Uterus (tissue), 2 donors: ENCODE measurements around the gene CDCA5.

ENCODE experiments used
- CTCF ChIP-seq, 4 experiments: fragments of 200-600 bp in 2 of 4; fragments of 450-650 bp in 2 of 4; sonication (generic) in 2 of 4; IDR thresholded peaks; one replicate each; pipeline ENCODE4 v1.5.1; 2016 to 2019; ENCODE audit warnings: antibody characterized with exemption in 4 of 4, mild to moderate bottlenecking in 2 of 4, moderate library complexity in 1 of 4
- POLR2A ChIP-seq, 2 donors: fragments of 450-650 bp; IDR thresholded peaks; one replicate each; pipeline ENCODE4 v1.6.1; 2016; ENCODE audit warnings: antibody characterized with exemption in 2 of 2, mild to moderate bottlenecking in 1 of 2, moderate library complexity in 1 of 2

- TF ChIP-seq CTCF (IDR thresholded peaks at IDR 0.05) = no peak
- no peak for TF ChIP-seq POLR2A (IDR thresholded peaks at IDR 0.05)
Measured at GRCh38 chr11:65056999-65057398, 26.8 kb downstream of the CDCA5 start.
